Liver (tissue), 9 donors: Measurements from ENCODE around the gene OLA1. TPM values are rescaled to one million over a fixed set of nuclear protein-coding genes. Genes with fewer than 3 reads are reported as not detected.

Source experiments
- DNase-seq: peaks from one replicate; pipeline ENCODE4 v3.0.0-alpha.2; 2017; ENCODE audit warnings: low spot score
- H3K27ac ChIP-seq, 2 donors: one replicate each; pipeline ENCODE4 v1.7.0; 2013; ENCODE audit warnings: inconsistent platforms in 2 of 2, low read length in 2 of 2, control low read depth in 1 of 2, low read depth in 1 of 2, mild to moderate bottlenecking in 1 of 2
- H3K27me3 ChIP-seq, 4 donors: one replicate each; pipeline versions ENCODE4 v1.6.1 to v1.7.0; 2013; ENCODE audit warnings: low read length in 3 of 4, inconsistent platforms in 1 of 4, mild to moderate bottlenecking in 1 of 4, moderate library complexity in 1 of 4; ENCODE audit not compliant: control insufficient read depth in 4 of 4, insufficient read depth in 4 of 4
- H3K36me3 ChIP-seq, 4 donors: one replicate each; pipeline versions ENCODE4 v1.6.1 to v1.7.0; 2013; ENCODE audit warnings: low read length in 3 of 4, mild to moderate bottlenecking in 3 of 4, low read depth in 1 of 4, moderate library complexity in 1 of 4; ENCODE audit not compliant: control insufficient read depth in 4 of 4, insufficient read depth in 3 of 4
- H3K4me1 ChIP-seq, 4 donors: one replicate each; pipeline versions ENCODE4 v1.6.1 to v1.7.0; 2013; ENCODE audit warnings: low read length in 3 of 4, mild to moderate bottlenecking in 3 of 4, moderate library complexity in 1 of 4; ENCODE audit not compliant: control insufficient read depth in 4 of 4, insufficient read depth in 4 of 4
- H3K4me3 ChIP-seq, 3 donors: one replicate each; pipeline versions ENCODE4 v1.6.1 to v1.7.0; 2013; ENCODE audit warnings: low read length in 3 of 3, control low read depth in 1 of 3, low read depth in 1 of 3, mild to moderate bottlenecking in 1 of 3
- H3K9ac ChIP-seq, 2 donors: one replicate each; pipeline ENCODE4 v1.7.0; 2013; ENCODE audit warnings: low read length in 2 of 2, mild to moderate bottlenecking in 2 of 2, moderate library complexity in 2 of 2, control low read depth in 1 of 2, low read depth in 1 of 2
- H3K9me3 ChIP-seq, 4 donors: one replicate each; pipeline versions ENCODE4 v1.6.1 to v1.7.0; 2013; ENCODE audit warnings: low read length in 3 of 4; ENCODE audit not compliant: control insufficient read depth in 4 of 4
- EGR1 ChIP-seq, 2 donors: IDR thresholded peaks; 2 replicates each; pipeline ENCODE4 v1.6.1; 2016 to 2018; ENCODE audit warnings: antibody characterized with exemption in 2 of 2, low read depth in 2 of 2
- FOXA1 ChIP-seq: IDR thresholded peaks from 2 replicates; pipeline ENCODE4 v1.6.1; 2016; ENCODE audit warnings: antibody characterized with exemption
- FOXA2 ChIP-seq: IDR thresholded peaks from 2 replicates; pipeline ENCODE4 v1.6.1; 2016; ENCODE audit warnings: antibody characterized with exemption
- GABPA ChIP-seq, 2 donors: IDR thresholded peaks in 1 of 2; conservative IDR thresholded peaks in 1 of 2; 2 replicates each; pipeline ENCODE4 v1.6.1; 2016; ENCODE audit warnings: antibody characterized with exemption in 2 of 2, mild to moderate bottlenecking in 1 of 2, moderate library complexity in 1 of 2
- HNF4A ChIP-seq, 2 donors: conservative IDR thresholded peaks; 2 replicates each; pipeline ENCODE4 v1.6.1; 2016; ENCODE audit warnings: antibody characterized with exemption in 2 of 2, mild to moderate bottlenecking in 2 of 2
- HNF4G ChIP-seq: IDR thresholded peaks from 2 replicates; pipeline ENCODE4 v1.6.1; 2016; ENCODE audit warnings: antibody characterized with exemption
- JUND ChIP-seq, 2 donors: IDR thresholded peaks; 2 replicates each; pipeline ENCODE4 v1.6.1; 2016; ENCODE audit warnings: antibody characterized with exemption in 2 of 2
- NR2F2 ChIP-seq: IDR thresholded peaks from 2 replicates; pipeline ENCODE4 v1.6.1; 2016; ENCODE audit warnings: antibody characterized with exemption
- RAD21 ChIP-seq, 2 donors: IDR thresholded peaks; 2 replicates each; pipeline ENCODE4 v1.6.1; 2016; ENCODE audit warnings: antibody characterized with exemption in 2 of 2, mild to moderate bottlenecking in 2 of 2
- RXRA ChIP-seq, 2 donors: IDR thresholded peaks; 2 replicates each; pipeline ENCODE4 v1.6.1; 2017 to 2018; ENCODE audit warnings: antibody characterized with exemption in 2 of 2, mild to moderate bottlenecking in 1 of 2
- SP1 ChIP-seq: IDR thresholded peaks from 2 replicates; pipeline ENCODE4 v1.6.1; 2018; ENCODE audit warnings: antibody characterized with exemption, mild to moderate bottlenecking
- YY1 ChIP-seq: IDR thresholded peaks from 2 replicates; pipeline ENCODE4 v1.6.1; 2016; ENCODE audit warnings: antibody characterized with exemption, mild to moderate bottlenecking
- WGBS: extraction: QIAGEN DNeasy Blood & Tissue Kit; methylation state at CpG from one replicate; pipeline ENCODE4 v1.1.7; 2013; 5-methylcytosine and 5-hydroxymethylcytosine counted together
- polyA plus RNA-seq, 2 donors: library from polyadenylated mRNA; stranded (reverse) in 1 of 2; unstranded in 1 of 2; fragments of 200-250 nt in 1 of 2; fragments of >200 nt in 1 of 2; fragmentation: Nextera tagmentation in 1 of 2; extraction: Ambion mirVana in 1 of 2; gene quantifications; one replicate each; pipeline versions ENCODE4 v1.2.1 to v1.2.3, GENCODE V29; 2013 to 2015
- total RNA-seq, 2 donors: library from RNA; depleted of rRNA; stranded (reverse); fragments of >200 nt; gene quantifications; one replicate each; pipeline ENCODE4 v1.2.3, GENCODE V29; 2014
- TF ChIP-seq, protein P1 (sequence below): IDR thresholded peaks from 2 replicates; pipeline ENCODE4 v1.6.1; 2016; ENCODE audit warnings: antibody characterized with exemption
- TF ChIP-seq, protein P2 (sequence below): IDR thresholded peaks from 2 replicates; pipeline ENCODE4 v1.6.1; 2016; ENCODE audit warnings: antibody characterized with exemption
- TF ChIP-seq, protein P3 (sequence below): IDR thresholded peaks from 2 replicates; pipeline ENCODE4 v1.6.1; 2016; ENCODE audit warnings: antibody characterized with exemption
- TF ChIP-seq, protein P4 (sequence below): fragments of 150-350 bp; IDR thresholded peaks from 2 replicates; pipeline ENCODE4 v1.5.1; 2017; ENCODE audit warnings: improper control_type of control experiment, low read depth, low read length; ENCODE audit not compliant: missing input control
- TF ChIP-seq, protein P5 (sequence below): IDR thresholded peaks from 2 replicates; pipeline ENCODE4 v1.6.1; 2016; ENCODE audit warnings: antibody characterized with exemption, mild to moderate bottlenecking
- donor health status: healthy.
- donor health status: healthy.
- donor health status: healthy.
- donor health status: healthy.
- donor health status: healthy.

The OLA1 gene
- total and polyA plus RNA-seq, 4 donors, result 23.4 to 38.1 (median 32.3) TPM

DNA sequence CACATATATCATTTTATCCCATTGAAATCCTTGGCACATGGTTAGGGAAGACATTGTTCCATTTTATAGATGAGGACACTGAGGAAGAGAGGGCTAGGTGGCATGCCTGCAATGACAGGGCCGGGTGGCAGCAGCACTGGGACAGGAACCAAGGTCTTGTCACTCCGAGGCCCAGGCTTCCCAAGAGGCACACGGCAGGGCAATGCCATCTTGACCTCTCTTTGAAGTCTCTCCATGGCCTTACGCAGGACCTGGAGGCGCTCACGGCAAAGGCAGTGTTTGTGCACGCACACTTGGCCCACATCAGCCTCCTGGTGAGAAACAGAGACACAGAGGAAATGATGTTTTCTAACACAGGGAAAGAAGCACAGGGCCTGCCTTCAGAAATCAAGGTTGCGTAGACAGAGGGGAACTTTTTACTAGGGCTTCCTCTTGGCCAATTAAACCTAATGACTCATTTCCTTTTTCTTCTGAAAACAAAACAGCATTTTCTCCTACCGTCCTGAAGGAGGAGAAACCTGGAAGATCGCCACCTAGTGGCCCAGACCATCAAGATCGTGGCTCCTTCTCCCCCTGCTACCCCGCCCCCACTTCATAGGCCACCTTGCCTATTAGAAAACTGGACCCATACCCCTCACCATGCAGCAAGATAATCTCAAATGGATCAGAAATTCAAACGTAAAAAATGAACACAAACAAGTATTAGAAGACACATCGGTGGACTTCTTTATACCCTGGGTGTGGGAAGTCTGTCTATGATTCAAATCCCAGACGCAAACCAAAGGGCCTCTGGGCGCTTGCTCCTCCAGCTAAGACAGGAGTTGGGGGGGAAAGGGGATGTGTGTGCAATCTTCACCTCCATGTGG lies 208.5 kb downstream of the OLA1 start:
- TF ChIP-seq YY1 (peak; percentile 40), HNF4A (conservative IDR thresholded peaks at IDR 0.05) (peak in 1 of 2 donors; percentile 14), GABPA (IDR thresholded peaks at IDR 0.05 in 1 of 2, conservative IDR thresholded peaks at IDR 0.05 in 1 of 2) (peak; percentile 51 to 72), HNF4G (no peak), RXRA (IDR thresholded peaks at IDR 0.05) (peak; percentile 34 to 36), JUND (IDR thresholded peaks at IDR 0.05) (peak; percentile 96 to 97), RAD21 (IDR thresholded peaks at IDR 0.05) (peak; percentile 93 to 94), FOXA2 (no peak), NR2F2 (peak; percentile 73), SP1 (peak; percentile 60), FOXA1 (peak; percentile 40), EGR1 (IDR thresholded peaks at IDR 0.05; ENCODE audit: low read depth in 2 of 2) (no peak)
- TF ChIP-seq, protein P1, sequence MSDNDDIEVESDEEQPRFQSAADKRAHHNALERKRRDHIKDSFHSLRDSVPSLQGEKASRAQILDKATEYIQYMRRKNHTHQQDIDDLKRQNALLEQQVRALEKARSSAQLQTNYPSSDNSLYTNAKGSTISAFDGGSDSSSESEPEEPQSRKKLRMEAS, result peak; percentile 73
- TF ChIP-seq, protein P2, sequence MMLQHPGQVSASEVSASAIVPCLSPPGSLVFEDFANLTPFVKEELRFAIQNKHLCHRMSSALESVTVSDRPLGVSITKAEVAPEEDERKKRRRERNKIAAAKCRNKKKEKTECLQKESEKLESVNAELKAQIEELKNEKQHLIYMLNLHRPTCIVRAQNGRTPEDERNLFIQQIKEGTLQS, result peak; percentile 25
- TF ChIP-seq, protein P3, sequence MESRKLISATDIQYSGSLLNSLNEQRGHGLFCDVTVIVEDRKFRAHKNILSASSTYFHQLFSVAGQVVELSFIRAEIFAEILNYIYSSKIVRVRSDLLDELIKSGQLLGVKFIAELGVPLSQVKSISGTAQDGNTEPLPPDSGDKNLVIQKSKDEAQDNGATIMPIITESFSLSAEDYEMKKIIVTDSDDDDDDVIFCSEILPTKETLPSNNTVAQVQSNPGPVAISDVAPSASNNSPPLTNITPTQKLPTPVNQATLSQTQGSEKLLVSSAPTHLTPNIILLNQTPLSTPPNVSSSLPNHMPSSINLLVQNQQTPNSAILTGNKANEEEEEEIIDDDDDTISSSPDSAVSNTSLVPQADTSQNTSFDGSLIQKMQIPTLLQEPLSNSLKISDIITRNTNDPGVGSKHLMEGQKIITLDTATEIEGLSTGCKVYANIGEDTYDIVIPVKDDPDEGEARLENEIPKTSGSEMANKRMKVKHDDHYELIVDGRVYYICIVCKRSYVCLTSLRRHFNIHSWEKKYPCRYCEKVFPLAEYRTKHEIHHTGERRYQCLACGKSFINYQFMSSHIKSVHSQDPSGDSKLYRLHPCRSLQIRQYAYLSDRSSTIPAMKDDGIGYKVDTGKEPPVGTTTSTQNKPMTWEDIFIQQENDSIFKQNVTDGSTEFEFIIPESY, result no peak
- TF ChIP-seq, protein P4, sequence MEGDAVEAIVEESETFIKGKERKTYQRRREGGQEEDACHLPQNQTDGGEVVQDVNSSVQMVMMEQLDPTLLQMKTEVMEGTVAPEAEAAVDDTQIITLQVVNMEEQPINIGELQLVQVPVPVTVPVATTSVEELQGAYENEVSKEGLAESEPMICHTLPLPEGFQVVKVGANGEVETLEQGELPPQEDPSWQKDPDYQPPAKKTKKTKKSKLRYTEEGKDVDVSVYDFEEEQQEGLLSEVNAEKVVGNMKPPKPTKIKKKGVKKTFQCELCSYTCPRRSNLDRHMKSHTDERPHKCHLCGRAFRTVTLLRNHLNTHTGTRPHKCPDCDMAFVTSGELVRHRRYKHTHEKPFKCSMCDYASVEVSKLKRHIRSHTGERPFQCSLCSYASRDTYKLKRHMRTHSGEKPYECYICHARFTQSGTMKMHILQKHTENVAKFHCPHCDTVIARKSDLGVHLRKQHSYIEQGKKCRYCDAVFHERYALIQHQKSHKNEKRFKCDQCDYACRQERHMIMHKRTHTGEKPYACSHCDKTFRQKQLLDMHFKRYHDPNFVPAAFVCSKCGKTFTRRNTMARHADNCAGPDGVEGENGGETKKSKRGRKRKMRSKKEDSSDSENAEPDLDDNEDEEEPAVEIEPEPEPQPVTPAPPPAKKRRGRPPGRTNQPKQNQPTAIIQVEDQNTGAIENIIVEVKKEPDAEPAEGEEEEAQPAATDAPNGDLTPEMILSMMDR, result peak; percentile 75
- TF ChIP-seq, protein P5, sequence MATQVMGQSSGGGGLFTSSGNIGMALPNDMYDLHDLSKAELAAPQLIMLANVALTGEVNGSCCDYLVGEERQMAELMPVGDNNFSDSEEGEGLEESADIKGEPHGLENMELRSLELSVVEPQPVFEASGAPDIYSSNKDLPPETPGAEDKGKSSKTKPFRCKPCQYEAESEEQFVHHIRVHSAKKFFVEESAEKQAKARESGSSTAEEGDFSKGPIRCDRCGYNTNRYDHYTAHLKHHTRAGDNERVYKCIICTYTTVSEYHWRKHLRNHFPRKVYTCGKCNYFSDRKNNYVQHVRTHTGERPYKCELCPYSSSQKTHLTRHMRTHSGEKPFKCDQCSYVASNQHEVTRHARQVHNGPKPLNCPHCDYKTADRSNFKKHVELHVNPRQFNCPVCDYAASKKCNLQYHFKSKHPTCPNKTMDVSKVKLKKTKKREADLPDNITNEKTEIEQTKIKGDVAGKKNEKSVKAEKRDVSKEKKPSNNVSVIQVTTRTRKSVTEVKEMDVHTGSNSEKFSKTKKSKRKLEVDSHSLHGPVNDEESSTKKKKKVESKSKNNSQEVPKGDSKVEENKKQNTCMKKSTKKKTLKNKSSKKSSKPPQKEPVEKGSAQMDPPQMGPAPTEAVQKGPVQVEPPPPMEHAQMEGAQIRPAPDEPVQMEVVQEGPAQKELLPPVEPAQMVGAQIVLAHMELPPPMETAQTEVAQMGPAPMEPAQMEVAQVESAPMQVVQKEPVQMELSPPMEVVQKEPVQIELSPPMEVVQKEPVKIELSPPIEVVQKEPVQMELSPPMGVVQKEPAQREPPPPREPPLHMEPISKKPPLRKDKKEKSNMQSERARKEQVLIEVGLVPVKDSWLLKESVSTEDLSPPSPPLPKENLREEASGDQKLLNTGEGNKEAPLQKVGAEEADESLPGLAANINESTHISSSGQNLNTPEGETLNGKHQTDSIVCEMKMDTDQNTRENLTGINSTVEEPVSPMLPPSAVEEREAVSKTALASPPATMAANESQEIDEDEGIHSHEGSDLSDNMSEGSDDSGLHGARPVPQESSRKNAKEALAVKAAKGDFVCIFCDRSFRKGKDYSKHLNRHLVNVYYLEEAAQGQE, result no peak
- H3K27ac ChIP-seq, result peak overlapping the region; percentile 68 to 72
- peaks cover 0 to 5% (median 2%) of the 10 kb centered on the region in 4 donors for H3K4me1 ChIP-seq
- peak overlapping the region in 2 of 3 donors; percentile 18 to 20 for H3K4me3 ChIP-seq
- WGBS, result 30% methylated on average over 16 of the region's 16 CpGs
- DNase-seq, result peak; percentile 85
- H3K9me3 ChIP-seq, result no peaks in the 10 kb centered on the region
- H3K36me3 ChIP-seq, result no peaks in the 10 kb centered on the region
- H3K27me3 ChIP-seq, result no peaks in the 10 kb centered on the region
- H3K9ac ChIP-seq, result no peak overlapping the region
